Thoracic aorta (tissue), 2 donors: ENCODE results near the gene TBC1D1. TPM values are rescaled to one million over a fixed set of nuclear protein-coding genes. Genes with fewer than 3 reads are reported as not detected.

Experiments
- ATAC-seq: fragments of 150-250 bp; one replicate; pipeline ENCODE4 v1.8.0; 2017; ENCODE audit warnings: low read depth; ENCODE audit not compliant: insufficient number of reproducible peaks, low FRiP score
- DNase-seq: peaks from one replicate; pipeline ENCODE4 v3.0.0-alpha.2; 2020; ENCODE audit warnings: low spot score
- H3K27ac ChIP-seq, 2 donors: fragments of 200-600 bp; sonication (generic); 1 replicate in 1 of 2; 2 replicates in 1 of 2; pipeline ENCODE4 v1.5.1; 2016; ENCODE audit warnings: mild to moderate bottlenecking in 2 of 2, moderate library complexity in 2 of 2
- H3K27me3 ChIP-seq: fragments of 200-600 bp; sonication (generic); replicated peaks from 2 replicates; pipeline ENCODE4 v1.6.0; 2016; ENCODE audit warnings: mild to moderate bottlenecking; ENCODE audit not compliant: insufficient read depth
- H3K36me3 ChIP-seq: fragments of 200-600 bp; sonication (generic); one replicate; pipeline ENCODE4 v1.5.1; 2016
- H3K4me1 ChIP-seq, 2 donors: fragments of 200-600 bp; sonication (generic); 1 replicate in 1 of 2; 2 replicates in 1 of 2; pipeline versions ENCODE4 v1.5.1 to v1.6.0; 2016; ENCODE audit warnings: low read depth in 2 of 2, mild to moderate bottlenecking in 1 of 2; ENCODE audit not compliant: control insufficient read depth in 1 of 2
- H3K4me3 ChIP-seq: fragments of 200-600 bp; sonication (generic); 2 replicates; pipeline ENCODE4 v1.5.1; 2016; ENCODE audit warnings: mild to moderate bottlenecking
- H3K9me3 ChIP-seq: fragments of 200-600 bp; sonication (generic); 2 replicates; pipeline ENCODE4 v1.5.1; 2016
- CTCF ChIP-seq: fragments of 200-600 bp; sonication (generic); IDR thresholded peaks from one replicate; pipeline ENCODE4 v1.5.1; 2019; ENCODE audit warnings: antibody characterized with exemption
- total RNA-seq, 2 donors: library from RNA; depleted of rRNA; stranded (reverse); fragments of >200 nt; gene quantifications; one replicate each; pipeline versions ENCODE4 v1.1.0 to v1.2.3, GENCODE V29; 2016

Gene TBC1D1
- total RNA-seq, 2 donors from 2014 or later: 152 to 206 TPM

- TF ChIP-seq CTCF: no peak
- H3K27ac ChIP-seq: no peak overlapping the region
Observed at GRCh38 chr4:37924946-37925345, 34.1 kb downstream of the TBC1D1 start.

GRCh38 chr4:37927434-37927833 lies 36.5 kb downstream of the TBC1D1 start:
- ATAC-seq: no peak
- Histone ChIP-seq H3K36me3 (no peaks in the 10 kb centered on the region), H3K27ac (no peak overlapping the region), H3K4me3 (no peak overlapping the region), H3K27me3 (no peaks in the 10 kb centered on the region), H3K9me3 (no peaks in the 10 kb centered on the region), H3K4me1 (peaks cover 15 to 19% of the 10 kb centered on the region in 2 donors)
- TF ChIP-seq CTCF: no peak
- DNase-seq: no peak

More at GRCh38 chr4:37924946-37925345, 34.1 kb downstream of the TBC1D1 start:
- no peaks in the 10 kb centered on the region for H3K27me3 ChIP-seq
- DNase-seq: no peak
- no peaks in the 10 kb centered on the region for H3K36me3 ChIP-seq
- H3K4me1 ChIP-seq: peaks cover 7 to 10% of the 10 kb centered on the region in 2 donors
- H3K4me3 ChIP-seq: no peak overlapping the region
- no peaks in the 10 kb centered on the region for H3K9me3 ChIP-seq
- no peak for ATAC-seq

GRCh38 chr4:37928426-37929416 lies 37.8 kb downstream of the TBC1D1 start:
- Histone ChIP-seq H3K4me1 (peaks cover 15 to 19% of the 10 kb centered on the region in 2 donors), H3K4me3 (no peak overlapping the region), H3K36me3 (no peaks in the 10 kb centered on the region), H3K27me3 (no peaks in the 10 kb centered on the region), H3K27ac (no peak overlapping the region), H3K9me3 (no peaks in the 10 kb centered on the region)
- ATAC-seq (no peak), DNase-seq (no peak)
- no peak for TF ChIP-seq CTCF

- Histone ChIP-seq H3K4me1 (peaks cover 10 to 21% of the 10 kb centered on the region in 2 donors), H3K27me3 (no peaks in the 10 kb centered on the region), H3K27ac (no peak overlapping the region), H3K36me3 (peaks cover 2% of the 10 kb centered on the region), H3K4me3 (no peak overlapping the region), H3K9me3 (no peaks in the 10 kb centered on the region)
- TF ChIP-seq CTCF: no peak
- no peak for ATAC-seq
- no peak for DNase-seq
Observed at GRCh38 chr4:37934096-37934495, 43.2 kb downstream of the TBC1D1 start.

- DNase-seq: no peak
- no peak for TF ChIP-seq CTCF
- Histone ChIP-seq H3K27me3 (no peaks in the 10 kb centered on the region), H3K4me1 (peaks cover 9 to 21% of the 10 kb centered on the region in 2 donors), H3K36me3 (peaks cover 2% of the 10 kb centered on the region), H3K27ac (no peak overlapping the region), H3K4me3 (no peak overlapping the region), H3K9me3 (no peaks in the 10 kb centered on the region)
- ATAC-seq: no peak
Observed at GRCh38 chr4:37934609-37935008, 43.7 kb downstream of the TBC1D1 start.
